Ovary (tissue), 3 donors: Measurements from ENCODE around the gene C1QTNF12.

Experiments
- EP300 ChIP-seq: sonication (generic); formaldehyde crosslinking; IDR thresholded peaks from one replicate; pipeline ENCODE4 v1.6.1; 2017; ENCODE audit warnings: antibody characterized with exemption
- POLR2A ChIP-seq: fragments of 450-650 bp; IDR thresholded peaks from one replicate; pipeline ENCODE4 v1.6.1; 2017; ENCODE audit warnings: antibody characterized with exemption, mild to moderate bottlenecking, moderate library complexity
- TF ChIP-seq, protein P1 (sequence below), 3 donors: fragments of 450-650 bp in 2 of 3; fragments of 200-600 bp in 1 of 3; IDR thresholded peaks; one replicate each; pipeline versions ENCODE4 v1.5.1 to v1.8.0; 2016 to 2022; ENCODE audit warnings: antibody characterized with exemption in 3 of 3, mild to moderate bottlenecking in 1 of 3
- donor health status: DM: no; HTN: no; CAD: no.

DNA sequence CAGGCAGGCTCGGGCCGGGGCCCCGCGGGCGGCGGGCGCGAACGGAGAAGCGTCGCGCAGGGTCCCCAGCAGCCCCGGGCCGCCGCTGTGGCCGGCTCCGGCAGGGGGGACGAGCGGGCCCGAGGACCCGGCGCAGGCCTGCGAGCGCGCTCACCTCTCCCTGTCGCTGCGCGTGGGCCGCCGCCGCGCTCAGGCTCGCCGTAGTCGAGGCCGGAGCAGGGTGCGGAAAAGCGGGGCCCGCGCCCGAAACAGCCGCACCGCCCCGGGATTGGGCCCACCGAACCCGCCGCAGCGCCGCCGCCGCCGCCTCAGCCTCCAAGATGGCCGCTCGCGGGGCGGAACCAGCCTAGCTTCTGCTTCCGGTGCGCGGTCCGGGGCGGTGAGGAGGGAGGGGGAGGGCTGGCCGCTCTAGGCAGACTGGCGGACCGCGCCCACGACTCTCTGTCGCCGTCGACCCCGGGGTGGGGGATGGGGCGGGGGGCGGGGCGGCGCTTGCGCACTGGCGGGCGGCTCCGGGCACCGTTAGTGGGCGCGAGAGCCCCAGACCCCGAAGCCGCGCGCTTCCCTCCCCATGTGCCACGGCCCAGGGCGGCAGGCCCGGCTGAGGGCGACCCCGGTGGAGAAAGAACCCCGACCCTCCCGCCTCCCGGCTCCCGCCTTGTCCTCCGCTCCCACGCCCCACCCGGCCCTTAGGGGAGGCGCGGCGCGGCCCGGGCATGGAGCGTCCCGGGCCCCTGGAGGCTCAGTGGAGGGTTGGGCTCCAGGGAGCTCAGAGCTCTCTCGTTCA lies 27.2 kb upstream of the C1QTNF12 start, which contains the start of gene UBE2J2:
- TF ChIP-seq, protein P1, sequence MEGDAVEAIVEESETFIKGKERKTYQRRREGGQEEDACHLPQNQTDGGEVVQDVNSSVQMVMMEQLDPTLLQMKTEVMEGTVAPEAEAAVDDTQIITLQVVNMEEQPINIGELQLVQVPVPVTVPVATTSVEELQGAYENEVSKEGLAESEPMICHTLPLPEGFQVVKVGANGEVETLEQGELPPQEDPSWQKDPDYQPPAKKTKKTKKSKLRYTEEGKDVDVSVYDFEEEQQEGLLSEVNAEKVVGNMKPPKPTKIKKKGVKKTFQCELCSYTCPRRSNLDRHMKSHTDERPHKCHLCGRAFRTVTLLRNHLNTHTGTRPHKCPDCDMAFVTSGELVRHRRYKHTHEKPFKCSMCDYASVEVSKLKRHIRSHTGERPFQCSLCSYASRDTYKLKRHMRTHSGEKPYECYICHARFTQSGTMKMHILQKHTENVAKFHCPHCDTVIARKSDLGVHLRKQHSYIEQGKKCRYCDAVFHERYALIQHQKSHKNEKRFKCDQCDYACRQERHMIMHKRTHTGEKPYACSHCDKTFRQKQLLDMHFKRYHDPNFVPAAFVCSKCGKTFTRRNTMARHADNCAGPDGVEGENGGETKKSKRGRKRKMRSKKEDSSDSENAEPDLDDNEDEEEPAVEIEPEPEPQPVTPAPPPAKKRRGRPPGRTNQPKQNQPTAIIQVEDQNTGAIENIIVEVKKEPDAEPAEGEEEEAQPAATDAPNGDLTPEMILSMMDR (IDR thresholded peaks at IDR 0.05): no peak
- TF ChIP-seq POLR2A (peak; percentile 69), EP300 (no peak)
